ENCODE results near the gene ZC3H18. TPM values are rescaled to one million over a fixed set of nuclear protein-coding genes. Genes with fewer than 3 reads are reported as not detected.

The ZC3H18 gene
- total RNA-seq, 1 experiment from 2014 or later: 20.4 TPM

GRCh38 chr16:88622866-88623265, 52.7 kb downstream of the ZC3H18 start:
- no peak for DNase-seq (ENCODE audit: low read depth)

- no peak for DNase-seq (ENCODE audit: low read depth)
These were observed 53.7 kb downstream of the ZC3H18 start for GRCh38 chr16:88623858-88624257.

GRCh38 chr16:88624481-88624880, 54.3 kb downstream of the ZC3H18 start:
- no peak for DNase-seq (ENCODE audit: low read depth)

GRCh38 chr16:88624977-88625576, 54.9 kb downstream of the ZC3H18 start:
- DNase-seq (ENCODE audit: low read depth): no peak

GRCh38 chr16:88626646-88627045, 56.4 kb downstream of the ZC3H18 start:
- DNase-seq (ENCODE audit: low read depth): no peak

GRCh38 chr16:88627531-88628411, 57.6 kb downstream of the ZC3H18 start:
- no peak for DNase-seq (ENCODE audit: low read depth)

GRCh38 chr16:88628512-88628974, 58.3 kb downstream of the ZC3H18 start:
- no peak for DNase-seq (ENCODE audit: low read depth)

GRCh38 chr16:88629835-88630234, 59.6 kb downstream of the ZC3H18 start:
- no peak for DNase-seq (ENCODE audit: low read depth)

- DNase-seq (ENCODE audit: low read depth): no peak
These were observed 60.2 kb downstream of the ZC3H18 start for GRCh38 chr16:88630433-88630832.

GRCh38 chr16:88630941-88631340, 60.7 kb downstream of the ZC3H18 start:
- no peak for DNase-seq (ENCODE audit: low read depth)

GRCh38 chr16:88631384-88631783, 61.2 kb downstream of the ZC3H18 start:
- DNase-seq (ENCODE audit: low read depth): no peak

GRCh38 chr16:88631920-88632586, 61.9 kb downstream of the ZC3H18 start:
- DNase-seq (ENCODE audit: low read depth): no peak

GRCh38 chr16:88632587-88632930, 62.4 kb downstream of the ZC3H18 start:
- no peak for DNase-seq (ENCODE audit: low read depth)

- DNase-seq (ENCODE audit: low read depth): peak; percentile 22
These were observed 63.5 kb downstream of the ZC3H18 start for GRCh38 chr16:88633684-88634140.

- DNase-seq (ENCODE audit: low read depth): no peak
These were observed 64.2 kb downstream of the ZC3H18 start for GRCh38 chr16:88634141-88634993.

- peak; percentile 24 for DNase-seq (ENCODE audit: low read depth)
These were observed 64.9 kb downstream of the ZC3H18 start for GRCh38 chr16:88634994-88635670.

GRCh38 chr16:88635671-88636319, 65.6 kb downstream of the ZC3H18 start:
- no peak for DNase-seq (ENCODE audit: low read depth)

GRCh38 chr16:88636488-88637265, 66.5 kb downstream of the ZC3H18 start:
- DNase-seq (ENCODE audit: low read depth): no peak

GRCh38 chr16:88638323-88639230, 68.4 kb downstream of the ZC3H18 start, which contains the start of gene IL17C:
TSS of gene IL17C (plus strand) at chr16:88638572. CDS start at chr16:88638642, 70 bp downstream.
- no peak for DNase-seq (ENCODE audit: low read depth)

All from M059J (cell line).